OCI-LY7 (cell line): ENCODE results near the gene CHRNG.

ENCODE experiments used
- EZH2phosphoT487 ChIP-seq: fragments of 200-600 bp; sonication (generic); IDR thresholded peaks from 2 replicates; pipeline ENCODE4 v1.6.1; 2018; ENCODE audit warnings: low read depth, borderline replicate concordance, mild to moderate bottlenecking, mixed run types, antibody characterized with exemption, low read length, moderate library complexity, mixed read lengths
- TF ChIP-seq, protein P1 (sequence below): fragments of 200-600 bp; sonication (generic); conservative IDR thresholded peaks from 2 replicates; pipeline ENCODE4 v1.5.1; 2014; ENCODE audit warnings: mild to moderate bottlenecking, antibody characterized with exemption, low read length, moderate library complexity, mixed read lengths

DNA sequence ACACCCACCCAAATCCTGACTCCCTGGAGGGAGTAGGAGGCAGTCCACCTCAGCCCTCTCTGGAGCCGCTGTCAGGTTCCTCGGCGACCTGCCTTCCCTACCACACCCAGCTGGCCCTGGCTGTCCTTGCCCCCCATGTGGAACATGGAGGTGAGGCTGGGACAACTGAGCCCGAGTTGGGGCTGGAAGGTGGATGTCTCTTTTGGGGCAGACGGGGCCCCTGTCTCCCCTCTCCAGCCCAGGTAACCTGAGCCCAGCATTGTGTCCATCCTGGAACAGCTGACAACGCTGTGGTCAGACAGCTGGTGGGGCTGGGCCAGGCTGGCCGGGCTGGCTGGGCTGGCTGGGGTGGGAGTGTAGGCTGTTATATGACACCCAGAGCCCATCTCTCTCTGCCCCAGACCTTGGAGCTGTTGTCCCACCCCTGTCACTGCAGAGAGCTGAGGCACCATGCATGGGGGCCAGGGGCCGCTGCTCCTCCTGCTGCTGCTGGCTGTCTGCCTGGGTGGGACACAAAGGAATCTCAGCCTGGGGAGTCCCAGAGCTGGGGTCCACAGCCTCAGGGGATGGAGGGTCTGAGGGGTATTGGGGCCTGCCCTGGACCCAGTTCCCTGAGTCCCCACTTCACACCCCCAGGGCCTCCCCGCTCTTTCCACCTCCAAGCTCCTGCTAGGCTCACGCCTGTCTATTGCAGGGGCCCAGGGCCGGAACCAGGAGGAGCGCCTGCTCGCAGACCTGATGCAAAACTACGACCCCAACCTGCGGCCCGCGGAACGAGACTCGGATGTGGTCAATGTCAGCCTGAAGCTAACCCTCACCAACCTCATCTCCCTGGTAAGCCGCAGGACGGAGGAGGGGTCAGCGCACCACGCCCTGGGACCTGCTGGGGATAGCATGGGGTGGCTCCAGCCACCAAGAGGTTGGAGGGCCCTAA lies at the start of gene CHRNG:
- TF ChIP-seq, protein P1, sequence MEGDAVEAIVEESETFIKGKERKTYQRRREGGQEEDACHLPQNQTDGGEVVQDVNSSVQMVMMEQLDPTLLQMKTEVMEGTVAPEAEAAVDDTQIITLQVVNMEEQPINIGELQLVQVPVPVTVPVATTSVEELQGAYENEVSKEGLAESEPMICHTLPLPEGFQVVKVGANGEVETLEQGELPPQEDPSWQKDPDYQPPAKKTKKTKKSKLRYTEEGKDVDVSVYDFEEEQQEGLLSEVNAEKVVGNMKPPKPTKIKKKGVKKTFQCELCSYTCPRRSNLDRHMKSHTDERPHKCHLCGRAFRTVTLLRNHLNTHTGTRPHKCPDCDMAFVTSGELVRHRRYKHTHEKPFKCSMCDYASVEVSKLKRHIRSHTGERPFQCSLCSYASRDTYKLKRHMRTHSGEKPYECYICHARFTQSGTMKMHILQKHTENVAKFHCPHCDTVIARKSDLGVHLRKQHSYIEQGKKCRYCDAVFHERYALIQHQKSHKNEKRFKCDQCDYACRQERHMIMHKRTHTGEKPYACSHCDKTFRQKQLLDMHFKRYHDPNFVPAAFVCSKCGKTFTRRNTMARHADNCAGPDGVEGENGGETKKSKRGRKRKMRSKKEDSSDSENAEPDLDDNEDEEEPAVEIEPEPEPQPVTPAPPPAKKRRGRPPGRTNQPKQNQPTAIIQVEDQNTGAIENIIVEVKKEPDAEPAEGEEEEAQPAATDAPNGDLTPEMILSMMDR: no peak
- no peak for TF ChIP-seq EZH2phosphoT487
